ENCODE data around the gene MAPK1IP1L.

DNA sequence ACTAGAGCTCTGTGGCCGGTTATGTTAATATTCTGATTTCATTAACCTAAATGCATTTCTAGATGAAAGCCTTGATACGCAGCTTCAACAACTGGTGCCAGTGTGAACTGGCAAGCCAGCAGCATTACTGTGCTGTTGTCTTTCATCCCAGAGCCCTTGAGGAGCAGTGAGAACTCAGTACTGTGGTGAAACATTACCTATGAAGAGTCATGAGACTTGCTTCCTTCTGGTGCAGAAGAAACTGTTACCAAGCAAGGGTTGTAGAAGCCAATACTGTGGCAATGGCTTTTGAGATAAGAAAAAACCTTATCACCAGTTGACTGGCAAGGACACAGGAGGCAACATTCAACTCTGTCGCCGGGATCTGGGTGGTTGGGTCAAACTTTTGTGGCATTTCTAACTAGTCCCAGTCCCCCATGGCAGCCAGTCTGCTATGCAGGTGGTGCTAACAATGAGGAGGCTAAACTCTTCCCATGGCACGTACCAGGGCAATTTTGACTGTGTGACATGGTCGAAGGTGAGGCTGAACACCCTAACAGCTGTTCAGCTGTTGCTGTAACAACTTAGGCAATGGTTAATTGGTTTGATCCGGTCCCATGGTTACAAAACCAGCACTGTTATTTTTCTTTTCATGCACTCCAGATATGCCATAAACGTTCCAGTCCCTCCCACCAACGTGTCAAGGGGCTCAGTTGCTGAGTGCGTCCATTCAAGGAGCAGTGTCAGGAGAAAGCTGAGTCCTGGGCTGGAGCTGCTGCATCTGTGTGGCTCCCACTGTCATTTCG is 65.0 kb downstream of the MAPK1IP1L start:
- TF ChIP-seq, protein P1, sequence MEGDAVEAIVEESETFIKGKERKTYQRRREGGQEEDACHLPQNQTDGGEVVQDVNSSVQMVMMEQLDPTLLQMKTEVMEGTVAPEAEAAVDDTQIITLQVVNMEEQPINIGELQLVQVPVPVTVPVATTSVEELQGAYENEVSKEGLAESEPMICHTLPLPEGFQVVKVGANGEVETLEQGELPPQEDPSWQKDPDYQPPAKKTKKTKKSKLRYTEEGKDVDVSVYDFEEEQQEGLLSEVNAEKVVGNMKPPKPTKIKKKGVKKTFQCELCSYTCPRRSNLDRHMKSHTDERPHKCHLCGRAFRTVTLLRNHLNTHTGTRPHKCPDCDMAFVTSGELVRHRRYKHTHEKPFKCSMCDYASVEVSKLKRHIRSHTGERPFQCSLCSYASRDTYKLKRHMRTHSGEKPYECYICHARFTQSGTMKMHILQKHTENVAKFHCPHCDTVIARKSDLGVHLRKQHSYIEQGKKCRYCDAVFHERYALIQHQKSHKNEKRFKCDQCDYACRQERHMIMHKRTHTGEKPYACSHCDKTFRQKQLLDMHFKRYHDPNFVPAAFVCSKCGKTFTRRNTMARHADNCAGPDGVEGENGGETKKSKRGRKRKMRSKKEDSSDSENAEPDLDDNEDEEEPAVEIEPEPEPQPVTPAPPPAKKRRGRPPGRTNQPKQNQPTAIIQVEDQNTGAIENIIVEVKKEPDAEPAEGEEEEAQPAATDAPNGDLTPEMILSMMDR (conservative IDR thresholded peaks at IDR 0.05; ENCODE audit: low read depth, low read length), result no peak
- no peak for TF ChIP-seq EZH2 (IDR thresholded peaks at IDR 0.05; ENCODE audit: borderline replicate concordance, low read depth, low read length, poor library complexity, severe bottlenecking)
